Measurements from ENCODE around the gene KCNJ16. TPM values are rescaled to one million over a fixed set of nuclear protein-coding genes. Genes with fewer than 3 reads are reported as not detected.

Gene KCNJ16
- total and polyA plus RNA-seq, 4 donors: 0.31 to 3.3 (median 0.67) TPM

DNA sequence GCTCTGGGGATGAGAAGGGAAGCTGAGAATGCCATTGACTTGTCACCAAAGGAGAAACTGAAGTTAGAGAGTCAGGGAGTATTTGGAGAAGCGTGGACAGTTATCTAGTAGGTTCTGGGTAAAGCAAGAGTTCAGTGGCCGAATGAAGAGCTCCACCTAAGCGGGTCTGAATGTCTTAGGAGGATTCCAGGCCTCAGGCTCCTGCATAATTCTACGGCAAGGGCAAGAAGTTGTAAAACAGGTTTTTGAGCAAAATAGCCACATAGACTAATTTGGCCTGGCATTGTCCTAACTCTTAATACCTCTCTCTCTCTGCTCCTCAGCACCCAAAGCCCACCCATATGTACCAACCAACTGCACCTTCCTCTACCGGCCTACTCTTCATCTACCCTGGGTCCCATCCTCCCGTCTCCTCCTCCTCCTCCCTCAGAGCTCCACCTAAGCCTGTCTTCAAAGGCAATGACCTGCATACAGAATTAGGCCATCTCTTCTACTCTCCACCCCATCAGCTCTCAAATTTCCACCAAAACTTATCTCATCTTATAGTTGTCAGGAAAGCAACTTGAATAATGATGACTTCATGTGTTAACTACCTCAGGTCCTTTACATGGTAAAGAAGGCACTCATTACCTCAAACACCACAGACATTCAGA is 52.3 kb downstream of the KCNJ16 start:
- Histone ChIP-seq H3K9ac (ENCODE audit: low read depth in 1 of 2, low read length in 2 of 2) (no peak overlapping the region), H3K27me3 (ENCODE audit: control insufficient read depth in 4 of 4, insufficient read depth in 4 of 4, low read length in 3 of 4) (no peaks in the 10 kb centered on the region), H3K9me3 (ENCODE audit: control insufficient read depth in 4 of 4, low read length in 3 of 4) (peaks cover 0 to 2% (median 0%) of the 10 kb centered on the region in 4 donors), H3K27ac (ENCODE audit: low read depth in 1 of 2, low read length in 2 of 2) (no peak overlapping the region), H3K4me3 (ENCODE audit: low read depth in 1 of 3, low read length in 3 of 3) (no peak overlapping the region), H3K36me3 (ENCODE audit: control insufficient read depth in 4 of 4, insufficient read depth in 3 of 4, low read depth in 1 of 4, low read length in 3 of 4) (no peaks in the 10 kb centered on the region), H3K4me1 (ENCODE audit: control insufficient read depth in 4 of 4, insufficient read depth in 4 of 4, low read length in 3 of 4) (no peaks in the 10 kb centered on the region)
- DNase-seq (ENCODE audit: low spot score): no peak
- TF ChIP-seq YY1 (IDR thresholded peaks at IDR 0.05): no peak
- TF ChIP-seq, protein P1, sequence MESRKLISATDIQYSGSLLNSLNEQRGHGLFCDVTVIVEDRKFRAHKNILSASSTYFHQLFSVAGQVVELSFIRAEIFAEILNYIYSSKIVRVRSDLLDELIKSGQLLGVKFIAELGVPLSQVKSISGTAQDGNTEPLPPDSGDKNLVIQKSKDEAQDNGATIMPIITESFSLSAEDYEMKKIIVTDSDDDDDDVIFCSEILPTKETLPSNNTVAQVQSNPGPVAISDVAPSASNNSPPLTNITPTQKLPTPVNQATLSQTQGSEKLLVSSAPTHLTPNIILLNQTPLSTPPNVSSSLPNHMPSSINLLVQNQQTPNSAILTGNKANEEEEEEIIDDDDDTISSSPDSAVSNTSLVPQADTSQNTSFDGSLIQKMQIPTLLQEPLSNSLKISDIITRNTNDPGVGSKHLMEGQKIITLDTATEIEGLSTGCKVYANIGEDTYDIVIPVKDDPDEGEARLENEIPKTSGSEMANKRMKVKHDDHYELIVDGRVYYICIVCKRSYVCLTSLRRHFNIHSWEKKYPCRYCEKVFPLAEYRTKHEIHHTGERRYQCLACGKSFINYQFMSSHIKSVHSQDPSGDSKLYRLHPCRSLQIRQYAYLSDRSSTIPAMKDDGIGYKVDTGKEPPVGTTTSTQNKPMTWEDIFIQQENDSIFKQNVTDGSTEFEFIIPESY (IDR thresholded peaks at IDR 0.05): no peak
- WGBS: 92% methylated on average over 6 of the region's 6 CpGs

DNA sequence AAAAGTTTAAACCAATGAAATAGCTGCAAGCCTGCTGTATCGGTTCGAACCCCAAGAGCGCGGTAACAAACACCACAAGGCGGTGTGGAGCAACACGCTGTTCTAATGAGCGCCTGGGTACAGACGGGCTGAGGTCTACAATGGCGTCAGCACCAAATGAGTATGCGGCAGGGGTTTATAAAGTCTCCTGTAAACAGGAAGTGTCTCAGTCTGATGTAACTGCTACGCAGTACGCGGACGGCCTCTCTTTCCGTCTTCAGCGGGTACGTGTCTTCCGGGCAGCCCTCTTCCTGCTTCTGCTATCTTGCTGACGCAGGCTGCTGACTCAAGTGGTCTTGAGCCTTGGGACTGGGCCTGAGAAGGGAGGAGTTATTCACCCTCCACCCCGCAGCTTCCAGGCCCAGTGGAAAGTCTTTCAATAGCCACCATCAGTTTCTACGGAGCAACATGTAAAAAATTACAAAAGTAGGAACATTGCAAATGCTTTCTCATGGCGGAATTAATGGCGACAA is 53.8 kb downstream of the KCNJ16 start:
- Histone ChIP-seq H3K9ac (ENCODE audit: low read depth in 1 of 2, low read length in 2 of 2) (no peak overlapping the region), H3K27ac (ENCODE audit: low read depth in 1 of 2, low read length in 2 of 2) (no peak overlapping the region), H3K36me3 (ENCODE audit: control insufficient read depth in 4 of 4, insufficient read depth in 3 of 4, low read depth in 1 of 4, low read length in 3 of 4) (no peaks in the 10 kb centered on the region), H3K9me3 (ENCODE audit: control insufficient read depth in 4 of 4, low read length in 3 of 4) (peaks cover 0 to 5% (median 0%) of the 10 kb centered on the region in 4 donors), H3K4me1 (ENCODE audit: control insufficient read depth in 4 of 4, insufficient read depth in 4 of 4, low read length in 3 of 4) (no peaks in the 10 kb centered on the region), H3K4me3 (ENCODE audit: low read depth in 1 of 3, low read length in 3 of 3) (no peak overlapping the region), H3K27me3 (ENCODE audit: control insufficient read depth in 4 of 4, insufficient read depth in 4 of 4, low read length in 3 of 4) (no peaks in the 10 kb centered on the region)
- TF ChIP-seq FOXA2 (IDR thresholded peaks at IDR 0.05) (no peak), ATF3 (IDR thresholded peaks at IDR 0.05) (no peak), GABPA (IDR thresholded peaks at IDR 0.05 in 1 of 2, conservative IDR thresholded peaks at IDR 0.05 in 1 of 2) (no peak), HNF4A (conservative IDR thresholded peaks at IDR 0.05) (no peak), RXRA (IDR thresholded peaks at IDR 0.05) (no peak), TAF1 (conservative IDR thresholded peaks at IDR 0.05) (no peak), CTCF (IDR thresholded peaks at IDR 0.05; ENCODE audit: low read depth, low read length, missing input control) (no peak), JUND (IDR thresholded peaks at IDR 0.05) (no peak), YY1 (IDR thresholded peaks at IDR 0.05) (no peak), SP1 (IDR thresholded peaks at IDR 0.05) (no peak), HNF4G (IDR thresholded peaks at IDR 0.05) (no peak), EGR1 (IDR thresholded peaks at IDR 0.05; ENCODE audit: low read depth in 2 of 2) (no peak), FOXA1 (IDR thresholded peaks at IDR 0.05) (no peak), RAD21 (IDR thresholded peaks at IDR 0.05) (no peak), NR2F2 (IDR thresholded peaks at IDR 0.05) (no peak), MAX (IDR thresholded peaks at IDR 0.05) (no peak)
- TF ChIP-seq, protein P2, sequence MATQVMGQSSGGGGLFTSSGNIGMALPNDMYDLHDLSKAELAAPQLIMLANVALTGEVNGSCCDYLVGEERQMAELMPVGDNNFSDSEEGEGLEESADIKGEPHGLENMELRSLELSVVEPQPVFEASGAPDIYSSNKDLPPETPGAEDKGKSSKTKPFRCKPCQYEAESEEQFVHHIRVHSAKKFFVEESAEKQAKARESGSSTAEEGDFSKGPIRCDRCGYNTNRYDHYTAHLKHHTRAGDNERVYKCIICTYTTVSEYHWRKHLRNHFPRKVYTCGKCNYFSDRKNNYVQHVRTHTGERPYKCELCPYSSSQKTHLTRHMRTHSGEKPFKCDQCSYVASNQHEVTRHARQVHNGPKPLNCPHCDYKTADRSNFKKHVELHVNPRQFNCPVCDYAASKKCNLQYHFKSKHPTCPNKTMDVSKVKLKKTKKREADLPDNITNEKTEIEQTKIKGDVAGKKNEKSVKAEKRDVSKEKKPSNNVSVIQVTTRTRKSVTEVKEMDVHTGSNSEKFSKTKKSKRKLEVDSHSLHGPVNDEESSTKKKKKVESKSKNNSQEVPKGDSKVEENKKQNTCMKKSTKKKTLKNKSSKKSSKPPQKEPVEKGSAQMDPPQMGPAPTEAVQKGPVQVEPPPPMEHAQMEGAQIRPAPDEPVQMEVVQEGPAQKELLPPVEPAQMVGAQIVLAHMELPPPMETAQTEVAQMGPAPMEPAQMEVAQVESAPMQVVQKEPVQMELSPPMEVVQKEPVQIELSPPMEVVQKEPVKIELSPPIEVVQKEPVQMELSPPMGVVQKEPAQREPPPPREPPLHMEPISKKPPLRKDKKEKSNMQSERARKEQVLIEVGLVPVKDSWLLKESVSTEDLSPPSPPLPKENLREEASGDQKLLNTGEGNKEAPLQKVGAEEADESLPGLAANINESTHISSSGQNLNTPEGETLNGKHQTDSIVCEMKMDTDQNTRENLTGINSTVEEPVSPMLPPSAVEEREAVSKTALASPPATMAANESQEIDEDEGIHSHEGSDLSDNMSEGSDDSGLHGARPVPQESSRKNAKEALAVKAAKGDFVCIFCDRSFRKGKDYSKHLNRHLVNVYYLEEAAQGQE (IDR thresholded peaks at IDR 0.05): no peak
- TF ChIP-seq, protein P1 (IDR thresholded peaks at IDR 0.05): no peak
- 95% methylated on average over 23 of the region's 23 CpGs for WGBS
- DNase-seq (ENCODE audit: low spot score): no peak
